HG02610 (cell line): ENCODE data around the gene SRRM3.
"Not testable (repeated sequence)": the region's sequence is repeated elsewhere in the genome, so short reads cannot be mapped to it uniquely, and the experiment has no call there.

Source experiments
- ATAC-seq: cut with Tn5 transposase; IDR thresholded peaks from one replicate; pipeline ENCODE4 v1.9.1; 2021; ENCODE audit warnings: mild to moderate bottlenecking, moderate library complexity; ENCODE audit not compliant: unreplicated experiment

The SRRM3 gene, protein sequence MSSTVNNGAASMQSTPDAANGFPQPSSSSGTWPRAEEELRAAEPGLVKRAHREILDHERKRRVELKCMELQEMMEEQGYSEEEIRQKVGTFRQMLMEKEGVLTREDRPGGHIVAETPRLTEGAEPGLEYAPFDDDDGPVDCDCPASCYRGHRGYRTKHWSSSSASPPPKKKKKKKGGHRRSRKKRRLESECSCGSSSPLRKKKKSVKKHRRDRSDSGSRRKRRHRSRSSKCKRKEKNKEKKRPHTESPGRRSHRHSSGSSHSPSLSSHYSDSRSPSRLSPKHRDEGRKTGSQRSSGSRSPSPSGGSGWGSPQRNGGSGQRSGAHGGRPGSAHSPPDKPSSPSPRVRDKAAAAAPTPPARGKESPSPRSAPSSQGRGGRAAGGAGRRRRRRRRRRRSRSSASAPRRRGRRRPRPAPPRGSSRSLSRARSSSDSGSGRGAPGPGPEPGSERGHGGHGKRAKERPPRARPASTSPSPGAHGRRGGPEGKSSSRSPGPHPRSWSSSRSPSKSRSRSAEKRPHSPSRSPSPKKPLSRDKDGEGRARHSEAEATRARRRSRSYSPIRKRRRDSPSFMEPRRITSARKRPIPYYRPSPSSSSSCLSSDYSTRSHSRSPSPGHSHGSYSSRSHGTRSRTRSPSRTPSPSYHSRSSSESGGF

DNA sequence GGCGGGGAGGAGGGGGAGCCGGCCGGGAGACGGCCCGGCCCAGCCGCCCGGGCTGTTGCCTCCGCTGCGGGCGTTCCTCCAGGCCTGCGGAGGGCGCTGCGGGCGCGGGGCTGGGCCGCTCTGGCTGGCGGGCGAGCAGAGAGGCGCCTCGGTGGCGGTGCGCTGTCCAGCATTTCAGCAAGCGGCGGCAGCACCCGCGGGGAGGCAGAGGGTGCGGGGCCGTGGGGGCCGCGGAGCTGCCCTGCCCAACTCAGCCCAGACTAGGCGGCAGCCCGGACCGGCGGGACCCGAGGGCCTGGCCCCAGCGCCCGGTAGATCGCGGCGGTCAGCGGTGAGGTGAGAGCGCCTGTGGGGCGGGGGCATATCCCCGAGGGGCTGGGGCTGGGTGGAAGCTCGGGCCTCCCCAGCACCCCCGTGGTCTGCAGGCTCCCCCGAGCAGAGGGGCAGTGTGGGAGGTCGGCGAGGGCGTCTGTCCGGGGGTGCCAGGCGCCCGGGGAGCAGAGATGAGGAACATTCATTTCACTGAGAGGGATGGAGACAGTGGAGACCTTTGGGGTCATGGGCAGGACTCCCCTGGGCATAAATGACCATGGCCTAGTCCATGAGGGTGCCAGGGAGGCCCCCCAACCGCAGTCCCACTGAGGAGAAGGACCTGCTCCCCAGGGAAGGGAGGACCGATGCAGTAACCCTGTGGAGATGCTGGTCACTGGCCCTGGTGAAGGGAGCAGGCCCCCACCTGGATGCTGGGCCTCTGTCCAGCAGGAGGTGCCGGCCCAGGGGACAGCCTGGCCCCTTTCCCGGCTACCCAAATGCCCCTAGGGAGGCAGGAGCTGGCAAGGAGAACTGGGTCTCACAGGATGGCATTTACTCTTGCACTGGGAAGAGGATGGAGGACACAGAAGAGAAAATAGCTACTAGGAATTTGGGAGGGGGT is at the start of gene SRRM3:
Gene SRRM3, plus strand, starts transcription at position 165 of the 934 bp plus-strand sequence. CDS start 33,171 bp downstream, outside the sequence.
- peak; percentile 79 for ATAC-seq

DNA sequence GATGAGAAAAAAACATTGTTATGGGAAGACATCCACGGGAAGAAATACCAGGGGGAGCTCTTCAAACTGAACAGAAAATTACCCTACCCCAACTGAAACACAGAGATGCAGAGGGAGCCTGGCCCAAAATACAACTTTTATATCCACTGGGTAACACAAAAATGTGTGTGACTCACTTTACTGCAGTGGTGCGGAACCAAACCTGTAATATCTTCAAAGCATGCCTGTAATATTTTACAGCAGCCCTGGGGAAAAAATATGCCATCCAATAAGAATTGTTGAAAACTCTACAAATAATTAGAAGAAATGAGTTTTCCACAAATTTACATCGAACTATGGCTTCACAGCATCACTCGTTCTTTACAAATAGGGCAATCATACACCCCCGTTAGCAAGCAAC is 49.8 kb upstream of the SRRM3 start:
- ATAC-seq = no peak

DNA sequence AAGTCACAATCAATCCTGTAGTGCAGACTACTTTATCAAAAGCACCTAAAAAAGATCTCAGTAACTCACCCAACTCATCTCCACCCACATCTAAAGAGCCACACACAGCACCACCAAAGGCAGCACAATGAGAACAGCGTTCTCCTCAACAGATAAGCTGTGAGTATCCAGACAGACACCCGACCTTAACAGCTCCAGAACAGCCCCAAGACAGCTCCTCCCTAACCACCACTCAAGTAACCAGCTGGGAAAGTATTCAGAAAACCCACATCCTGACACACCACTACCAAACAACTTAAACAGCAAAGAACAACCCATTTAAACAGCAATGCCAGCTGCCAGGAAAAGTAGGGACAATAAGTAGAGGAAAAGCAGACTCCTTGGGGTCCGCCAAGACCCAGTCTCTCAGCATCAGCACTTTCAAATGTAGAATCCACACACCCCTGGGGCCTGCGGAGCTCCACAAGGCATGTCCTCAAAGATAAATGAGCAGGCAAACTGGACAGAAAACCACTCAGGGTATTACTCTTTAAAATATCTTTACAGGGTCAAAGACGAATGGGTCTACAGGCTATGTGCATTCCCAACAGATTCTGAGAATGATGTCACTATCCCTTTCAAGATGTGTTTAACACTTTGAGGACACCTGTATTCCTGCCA is 48.0 kb upstream of the SRRM3 start:
- not testable (repeated sequence) for ATAC-seq

DNA sequence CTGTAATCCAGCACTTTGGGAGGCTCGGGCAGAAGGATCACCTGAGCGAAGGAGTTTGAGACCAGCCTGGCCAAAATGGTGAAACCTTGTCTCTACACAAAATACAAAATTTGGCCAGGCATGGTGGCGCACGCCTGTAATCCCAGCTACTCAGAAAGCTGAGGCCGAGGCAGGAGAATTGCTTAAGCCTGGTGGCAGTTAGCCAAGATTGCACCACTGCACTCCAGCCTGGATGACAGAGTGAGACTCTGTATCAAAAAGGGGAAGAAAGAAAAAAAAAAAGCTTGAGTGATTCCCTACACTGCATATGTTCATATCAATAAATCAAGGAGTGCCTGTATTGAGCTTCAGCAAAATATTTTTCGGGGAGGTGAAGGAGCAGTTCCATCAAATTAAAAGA is 45.8 kb upstream of the SRRM3 start:
- ATAC-seq = no peak

DNA sequence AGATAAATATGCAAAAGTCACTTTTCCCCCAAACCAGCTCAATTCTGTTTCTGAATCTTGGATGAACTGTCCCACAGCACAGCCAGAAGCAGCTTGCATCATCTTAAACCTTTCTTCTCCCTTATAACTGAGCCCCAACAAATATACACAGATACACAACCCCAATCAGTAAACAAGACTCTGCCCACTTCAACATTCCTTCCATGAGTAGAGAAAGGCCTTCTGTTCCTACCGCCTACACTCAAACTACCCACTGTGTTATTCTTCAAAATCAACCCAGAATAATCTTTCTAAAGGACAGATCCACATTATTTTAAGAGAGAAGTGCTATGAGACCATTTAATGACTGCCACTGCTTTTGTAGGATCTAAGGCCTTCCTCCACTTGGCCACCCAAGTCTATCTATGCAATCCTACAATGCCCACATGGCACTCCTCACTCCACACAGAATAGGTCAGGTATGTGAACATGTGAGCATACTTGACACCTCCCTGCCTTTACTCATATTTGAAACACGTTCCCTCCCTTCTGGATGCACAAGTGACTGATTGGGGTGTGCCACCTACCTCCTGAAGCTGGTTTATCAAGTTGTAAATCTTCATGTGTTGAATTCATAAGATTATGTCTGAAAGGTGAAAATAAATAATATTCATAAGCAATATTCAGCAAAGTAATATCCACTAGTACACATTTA is 44.6 kb upstream of the SRRM3 start:
- ATAC-seq = not testable (repeated sequence)

DNA sequence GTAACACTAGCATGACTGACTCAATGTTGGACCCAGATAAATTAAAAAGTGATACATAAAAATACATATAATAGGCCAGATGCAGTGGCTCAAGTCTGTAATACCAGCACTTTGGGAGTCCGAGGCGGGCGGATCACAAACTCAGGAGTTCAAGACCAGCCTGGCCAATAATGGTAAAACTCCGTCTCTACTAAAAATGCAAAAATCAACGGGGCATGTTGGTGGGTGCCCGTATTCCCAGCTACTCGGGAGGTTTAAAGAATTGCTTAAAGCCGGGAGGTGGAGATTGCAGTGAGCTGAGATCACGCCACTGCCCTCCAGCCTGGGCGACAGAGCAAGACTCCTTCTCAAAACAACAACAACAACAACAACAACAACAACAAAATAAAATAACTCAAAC is 43.3 kb upstream of the SRRM3 start:
- ATAC-seq = not testable (repeated sequence)

DNA sequence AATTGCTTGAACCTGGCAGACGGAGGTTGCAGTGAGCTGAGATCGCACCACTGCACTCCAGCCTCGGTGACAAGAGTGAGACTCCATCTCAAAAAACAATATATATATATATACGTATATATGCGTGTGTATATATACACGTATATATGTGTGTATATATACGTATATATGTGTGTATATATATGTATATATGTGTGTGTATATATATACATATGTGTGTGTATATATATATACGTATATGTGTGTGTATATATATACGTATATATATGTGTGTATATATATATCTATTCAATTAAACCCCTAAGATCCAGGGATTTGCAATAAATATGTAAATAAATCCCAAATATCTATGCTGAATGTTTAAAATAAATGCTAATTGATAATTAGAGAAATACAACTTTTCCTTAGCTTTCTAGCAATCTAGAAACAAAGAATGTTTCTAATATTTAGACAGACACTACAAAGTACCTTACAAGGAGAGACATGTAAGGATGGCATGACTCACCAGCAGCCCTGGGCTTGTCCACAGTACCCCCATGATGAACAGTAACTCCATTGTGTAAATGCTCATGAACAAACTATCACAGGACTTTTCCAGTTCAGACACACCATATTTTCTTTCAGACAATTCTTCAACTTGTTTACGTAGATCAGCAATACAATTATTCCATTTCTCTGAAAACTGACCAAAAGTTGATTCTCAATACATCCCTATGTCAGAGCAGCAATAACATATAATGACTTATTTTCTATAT is 39.1 kb upstream of the SRRM3 start:
- ATAC-seq = not testable (repeated sequence)

DNA sequence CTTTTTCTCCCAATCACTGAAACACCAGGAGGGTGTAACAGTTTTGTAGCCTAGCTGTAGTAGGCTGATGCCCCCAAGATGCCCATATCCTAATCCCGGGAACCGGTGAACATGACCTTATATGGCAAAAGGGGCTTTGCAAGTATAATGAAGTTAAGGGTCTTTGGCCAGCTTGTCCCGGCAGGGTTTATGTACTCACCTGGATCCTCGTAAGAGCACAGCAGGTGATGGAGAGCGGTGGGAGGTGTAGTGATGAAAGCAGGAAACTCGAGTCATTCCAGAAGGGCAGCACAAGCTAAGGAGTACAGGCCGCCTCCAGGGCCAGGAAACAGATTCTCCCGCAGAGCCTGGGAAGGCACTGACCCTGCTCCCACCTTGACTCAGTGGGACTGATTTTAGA is 37.9 kb upstream of the SRRM3 start:
- not testable (repeated sequence) for ATAC-seq

DNA sequence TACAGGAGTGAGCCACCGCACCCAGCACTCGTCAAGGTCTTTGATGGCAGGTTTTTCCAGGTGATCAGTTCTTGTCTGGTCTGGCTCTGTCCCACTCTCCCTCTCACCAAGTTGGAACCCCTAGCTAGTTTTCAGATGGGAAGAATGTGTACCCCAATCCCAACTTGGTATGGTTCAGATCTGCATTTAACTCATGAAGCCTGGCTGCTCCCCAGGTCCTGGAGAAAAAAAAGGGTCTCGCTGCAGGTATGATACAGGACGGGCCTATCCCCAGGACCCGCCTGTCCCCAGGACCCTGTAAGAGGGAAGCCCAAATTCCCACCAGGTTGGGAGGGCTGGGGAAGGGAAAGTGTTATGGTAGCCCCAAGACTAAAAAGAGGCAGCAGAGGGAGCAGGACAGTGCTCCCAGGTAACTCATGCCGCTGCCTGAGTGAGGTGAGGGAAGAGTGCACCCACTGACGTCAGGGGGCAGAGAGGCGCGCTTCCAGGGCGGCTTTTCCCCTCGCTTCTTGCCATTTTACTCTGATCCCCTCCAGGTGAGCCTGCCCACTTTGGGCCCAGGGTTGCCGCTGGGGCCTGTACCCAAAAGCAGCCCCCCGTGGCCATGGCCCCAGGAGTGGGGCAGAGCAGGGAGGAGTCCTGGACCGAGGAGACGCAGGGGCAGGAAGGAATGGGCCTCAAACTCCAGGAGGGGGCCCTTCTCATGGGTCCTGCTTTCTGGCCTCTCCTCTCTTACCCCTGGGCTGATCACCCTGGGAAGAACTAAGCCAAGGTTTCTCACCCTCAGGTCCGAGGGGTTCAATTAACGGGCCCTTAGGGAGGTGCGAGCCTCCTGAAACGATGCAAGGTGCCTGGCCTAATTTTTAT is 36.4 kb upstream of the SRRM3 start:
- no peak for ATAC-seq

DNA sequence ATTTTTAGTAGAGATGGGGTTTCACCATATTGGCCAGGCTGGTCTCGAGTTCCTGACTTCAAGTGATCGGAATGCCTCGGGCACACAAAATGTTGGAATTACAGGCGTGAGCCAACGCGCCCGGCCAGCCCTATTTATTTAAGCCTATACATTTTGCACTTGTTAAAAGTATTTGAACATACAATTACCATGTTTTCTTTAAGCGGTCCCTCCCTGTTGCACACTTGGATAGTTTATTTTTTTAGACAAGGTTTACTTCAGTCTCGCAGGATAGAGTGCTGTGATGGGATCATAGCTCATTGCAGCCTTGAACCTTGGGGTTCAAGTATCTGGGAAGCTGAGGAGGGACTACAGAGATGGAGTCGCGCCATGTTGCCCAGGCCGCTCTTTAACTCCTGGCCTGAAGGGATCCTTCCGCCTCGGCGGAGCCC is 35.7 kb upstream of the SRRM3 start:
- ATAC-seq = peak; percentile 28

DNA sequence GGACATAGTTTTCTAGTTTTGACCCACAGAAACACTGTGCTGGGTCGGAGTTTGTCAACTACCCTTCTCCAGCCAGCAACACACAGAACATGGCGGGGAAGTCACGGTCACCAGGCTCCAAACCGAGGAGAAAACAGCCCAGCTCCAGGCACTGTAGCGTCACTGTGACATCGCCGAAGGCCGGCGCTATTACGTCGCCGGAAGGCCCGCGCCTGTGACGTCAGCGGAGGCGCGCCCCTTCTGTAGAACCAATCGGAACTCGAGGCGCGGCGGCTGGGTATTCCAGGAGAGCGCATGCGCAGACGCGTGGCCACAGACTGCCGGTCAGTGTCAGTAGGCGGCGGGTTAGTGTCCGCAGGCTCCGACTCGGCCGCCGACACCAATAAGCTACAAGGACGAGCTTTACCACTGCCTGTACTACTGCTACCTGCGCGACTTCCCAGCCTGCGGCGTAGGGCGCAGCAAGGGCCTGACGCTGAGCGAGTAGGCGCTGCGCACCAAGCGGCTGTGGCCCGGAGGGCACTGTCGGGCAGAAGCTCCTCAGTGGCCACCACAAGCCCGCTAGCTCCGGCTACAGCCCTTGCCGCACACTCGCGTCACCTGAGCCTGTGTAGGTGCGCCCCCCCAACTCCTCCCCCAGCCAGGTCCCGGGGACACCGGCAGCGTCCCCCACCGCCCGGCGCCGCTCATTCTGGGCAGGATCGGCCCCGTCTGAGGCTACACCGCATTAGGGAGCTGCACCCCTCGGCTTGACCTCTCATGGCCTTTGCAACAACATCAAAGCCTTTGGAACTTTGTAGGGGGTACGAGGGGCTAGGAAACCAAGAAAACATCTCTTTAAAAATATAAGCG is 35.1 kb upstream of the SRRM3 start:
- ATAC-seq = peak; percentile 92

DNA sequence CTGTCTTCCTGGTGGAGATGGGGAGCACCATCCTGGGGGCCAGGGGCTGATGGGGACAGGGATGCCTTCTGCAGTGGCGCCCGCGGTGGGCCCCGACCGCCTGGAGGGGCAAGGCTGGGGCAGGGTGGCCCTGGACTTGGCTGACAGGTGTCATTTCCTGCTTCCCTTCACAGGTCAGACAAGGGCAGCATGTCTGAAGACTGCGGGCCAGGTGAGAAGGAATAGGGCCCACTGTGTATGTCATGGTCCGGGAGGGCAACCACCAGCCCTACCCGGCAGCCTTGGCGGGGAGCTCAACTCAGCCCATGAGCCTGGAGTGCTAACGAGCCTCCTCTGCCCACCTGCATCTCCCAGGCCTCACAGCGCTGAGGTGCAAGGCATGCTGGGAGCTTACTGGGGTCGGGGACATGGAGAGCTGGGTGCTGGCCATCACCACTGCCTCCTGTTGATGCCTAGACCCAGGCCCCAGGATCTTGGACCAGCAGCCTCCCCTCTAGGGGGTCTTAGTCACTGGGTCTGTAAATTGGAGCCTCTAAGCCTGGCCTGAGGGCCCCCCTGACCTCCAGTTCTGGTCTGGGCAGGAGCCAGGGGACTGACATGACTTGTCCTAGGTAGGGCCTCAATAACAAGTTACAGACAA is 28.0 kb upstream of the SRRM3 start:
- no peak for ATAC-seq

DNA sequence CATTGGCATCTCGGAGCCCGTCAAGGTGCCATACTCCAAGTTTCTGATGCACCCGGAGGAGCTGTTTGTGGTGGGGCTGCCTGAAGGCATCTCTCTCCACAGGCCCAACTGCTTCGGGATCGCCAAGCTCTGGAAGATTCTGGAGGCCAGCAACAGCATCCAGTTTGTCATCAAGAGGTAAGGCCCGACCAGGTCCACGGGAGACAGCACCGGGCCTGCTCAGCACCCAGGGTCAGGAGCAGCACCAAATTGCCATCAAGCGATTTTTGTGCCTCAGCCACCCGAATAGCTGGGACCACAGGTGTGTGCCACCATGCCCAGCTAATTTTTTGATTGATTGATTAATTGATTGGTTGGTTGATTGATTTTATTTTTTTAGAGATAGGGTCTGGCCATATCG is 24.7 kb upstream of the SRRM3 start:
- ATAC-seq = not testable (repeated sequence)

DNA sequence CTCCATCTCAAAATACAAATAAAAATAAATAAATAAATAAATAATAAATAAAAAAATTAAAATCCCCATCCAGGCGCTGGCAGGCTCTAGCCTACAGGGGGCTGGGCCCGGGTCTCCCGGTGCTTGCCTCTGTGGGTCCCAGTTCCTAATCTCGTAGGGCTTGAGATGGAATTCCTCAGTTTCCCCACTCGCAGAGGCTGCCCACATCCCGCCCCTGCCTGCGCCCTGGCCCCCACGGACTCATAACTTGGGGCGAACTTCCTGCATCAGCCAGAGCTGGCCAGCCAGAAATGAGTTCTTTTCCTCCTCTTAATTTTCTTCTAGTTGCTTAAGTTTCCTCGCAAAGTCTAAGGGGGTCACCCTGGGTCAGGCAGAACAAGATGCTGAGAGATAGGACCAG is 22.0 kb upstream of the SRRM3 start:
- no peak for ATAC-seq

DNA sequence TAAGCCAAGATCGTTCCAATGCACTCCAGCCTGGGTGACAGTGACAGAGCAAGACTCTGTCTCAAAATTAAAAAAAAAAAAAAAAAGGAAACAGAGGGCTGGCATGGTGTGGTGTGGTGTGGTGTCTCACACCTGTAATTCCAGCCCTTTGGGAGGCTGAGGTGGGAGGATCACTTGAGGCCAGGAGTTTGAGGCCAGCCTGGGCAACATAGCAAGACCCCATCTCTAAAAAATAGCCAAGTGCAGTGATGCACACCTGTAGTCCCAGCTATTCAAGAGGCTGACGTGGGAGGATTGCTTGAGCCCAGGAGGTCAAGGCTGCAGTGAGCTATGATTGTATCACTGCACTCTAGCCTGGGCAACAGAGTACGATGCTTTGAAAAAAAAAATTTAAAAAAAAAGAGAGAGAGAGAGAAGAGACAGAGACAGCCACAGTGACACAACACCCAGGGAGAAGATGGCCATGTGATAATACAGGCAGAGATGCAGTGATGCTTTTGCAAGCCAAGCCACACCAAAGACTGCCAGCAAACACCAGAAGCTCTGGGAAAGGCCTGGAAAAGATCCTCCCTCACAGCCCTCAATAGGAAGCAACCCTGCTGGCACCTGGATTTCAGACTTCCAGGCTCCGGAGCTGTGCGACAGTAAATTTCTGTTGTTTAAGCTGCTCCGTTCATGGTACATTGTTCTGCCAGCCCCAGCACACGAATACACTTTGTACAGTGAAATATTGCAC is 19.3 kb upstream of the SRRM3 start:
- no peak for ATAC-seq

DNA sequence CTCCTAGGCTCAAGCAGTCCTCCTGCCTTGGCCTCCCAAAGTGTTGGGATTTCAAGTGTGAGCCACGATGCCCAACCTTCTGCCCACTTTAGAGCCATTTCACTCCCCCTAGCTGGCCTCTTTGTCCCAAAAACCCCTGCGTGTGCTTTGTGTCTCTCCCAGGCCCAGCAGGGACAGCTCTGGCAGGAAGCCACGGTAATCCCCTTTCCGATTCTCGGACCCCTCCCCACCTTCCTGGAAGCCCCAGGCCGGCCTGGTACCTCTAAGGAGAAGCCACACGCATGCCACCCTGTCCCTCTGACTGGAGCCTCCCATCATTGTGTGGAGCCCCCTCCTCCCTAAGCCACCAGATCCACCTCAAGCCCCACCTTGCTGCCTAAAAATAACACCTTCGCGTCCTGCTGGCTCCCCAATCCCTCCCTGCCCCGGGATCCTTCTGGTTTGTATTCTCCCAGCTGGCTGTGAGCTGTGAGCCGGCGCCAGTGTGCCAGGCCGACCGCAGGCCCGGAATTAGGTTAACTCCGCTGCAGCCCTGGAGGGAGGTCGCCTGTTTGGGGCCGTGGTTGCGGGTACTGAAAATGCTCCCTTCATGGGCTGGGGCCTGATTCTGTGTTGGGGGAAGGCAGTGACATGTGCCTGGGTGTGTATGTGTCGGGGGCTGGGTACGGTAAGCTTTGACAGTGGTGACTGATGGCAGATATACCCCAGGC is 16.4 kb upstream of the SRRM3 start:
- ATAC-seq = no peak
